ENCODE results near the gene PLCXD3.

PLCXD3 gene

DNA sequence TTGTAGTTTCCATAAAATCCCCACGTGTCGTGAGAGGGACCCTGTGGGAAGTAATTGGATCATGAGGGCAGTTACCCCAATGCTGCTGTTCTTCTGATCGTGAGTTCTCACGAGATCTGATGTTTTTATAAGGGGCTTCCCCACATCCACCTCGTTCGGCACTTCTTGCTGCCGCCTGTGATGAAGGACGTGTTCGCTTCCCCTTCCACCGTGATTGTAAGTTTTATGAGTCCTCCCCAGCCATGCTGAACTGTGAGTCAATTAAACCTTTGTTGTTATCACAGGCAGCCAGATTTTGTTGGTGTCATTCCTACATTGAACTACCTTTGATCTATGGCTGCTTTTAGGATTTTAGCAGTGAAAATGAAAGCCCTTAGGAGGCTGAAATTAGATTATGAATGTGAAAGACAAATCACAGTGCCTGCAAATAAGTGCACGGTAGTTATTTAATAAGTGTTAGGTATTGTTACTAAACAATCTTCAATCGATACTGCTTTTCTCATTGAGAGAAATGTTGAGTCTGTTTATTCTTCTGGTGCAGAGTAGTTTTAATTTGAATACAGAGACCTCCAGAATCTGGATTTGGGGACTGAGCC, 229.1 kb downstream of the PLCXD3 start:
- TF ChIP-seq TAF1 (IDR thresholded peaks at IDR 0.05; ENCODE audit: low read depth) (no peak), TCF12 (IDR thresholded peaks at IDR 0.05; ENCODE audit: low read depth) (no peak), TEAD4 (IDR thresholded peaks at IDR 0.05) (no peak), RAD21 (IDR thresholded peaks at IDR 0.05; ENCODE audit: low read depth) (no peak), ZBTB7A (IDR thresholded peaks at IDR 0.05; ENCODE audit: low read depth) (no peak), CREB1 (IDR thresholded peaks at IDR 0.05; ENCODE audit: low read depth) (no peak), YY1 (IDR thresholded peaks at IDR 0.05; ENCODE audit: low read depth) (no peak), CEBPB (IDR thresholded peaks at IDR 0.05) (no peak), NFIC (IDR thresholded peaks at IDR 0.05) (no peak), EP300 (IDR thresholded peaks at IDR 0.05; ENCODE audit: borderline replicate concordance) (no peak), FOXM1 (IDR thresholded peaks at IDR 0.05; ENCODE audit: borderline replicate concordance, low read depth) (no peak), EGR1 (IDR thresholded peaks at IDR 0.05) (no peak)
- TF ChIP-seq, protein P1, sequence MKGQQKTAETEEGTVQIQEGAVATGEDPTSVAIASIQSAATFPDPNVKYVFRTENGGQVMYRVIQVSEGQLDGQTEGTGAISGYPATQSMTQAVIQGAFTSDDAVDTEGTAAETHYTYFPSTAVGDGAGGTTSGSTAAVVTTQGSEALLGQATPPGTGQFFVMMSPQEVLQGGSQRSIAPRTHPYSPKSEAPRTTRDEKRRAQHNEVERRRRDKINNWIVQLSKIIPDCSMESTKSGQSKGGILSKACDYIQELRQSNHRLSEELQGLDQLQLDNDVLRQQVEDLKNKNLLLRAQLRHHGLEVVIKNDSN (IDR thresholded peaks at IDR 0.05), result no peak
- TF ChIP-seq, protein P2, sequence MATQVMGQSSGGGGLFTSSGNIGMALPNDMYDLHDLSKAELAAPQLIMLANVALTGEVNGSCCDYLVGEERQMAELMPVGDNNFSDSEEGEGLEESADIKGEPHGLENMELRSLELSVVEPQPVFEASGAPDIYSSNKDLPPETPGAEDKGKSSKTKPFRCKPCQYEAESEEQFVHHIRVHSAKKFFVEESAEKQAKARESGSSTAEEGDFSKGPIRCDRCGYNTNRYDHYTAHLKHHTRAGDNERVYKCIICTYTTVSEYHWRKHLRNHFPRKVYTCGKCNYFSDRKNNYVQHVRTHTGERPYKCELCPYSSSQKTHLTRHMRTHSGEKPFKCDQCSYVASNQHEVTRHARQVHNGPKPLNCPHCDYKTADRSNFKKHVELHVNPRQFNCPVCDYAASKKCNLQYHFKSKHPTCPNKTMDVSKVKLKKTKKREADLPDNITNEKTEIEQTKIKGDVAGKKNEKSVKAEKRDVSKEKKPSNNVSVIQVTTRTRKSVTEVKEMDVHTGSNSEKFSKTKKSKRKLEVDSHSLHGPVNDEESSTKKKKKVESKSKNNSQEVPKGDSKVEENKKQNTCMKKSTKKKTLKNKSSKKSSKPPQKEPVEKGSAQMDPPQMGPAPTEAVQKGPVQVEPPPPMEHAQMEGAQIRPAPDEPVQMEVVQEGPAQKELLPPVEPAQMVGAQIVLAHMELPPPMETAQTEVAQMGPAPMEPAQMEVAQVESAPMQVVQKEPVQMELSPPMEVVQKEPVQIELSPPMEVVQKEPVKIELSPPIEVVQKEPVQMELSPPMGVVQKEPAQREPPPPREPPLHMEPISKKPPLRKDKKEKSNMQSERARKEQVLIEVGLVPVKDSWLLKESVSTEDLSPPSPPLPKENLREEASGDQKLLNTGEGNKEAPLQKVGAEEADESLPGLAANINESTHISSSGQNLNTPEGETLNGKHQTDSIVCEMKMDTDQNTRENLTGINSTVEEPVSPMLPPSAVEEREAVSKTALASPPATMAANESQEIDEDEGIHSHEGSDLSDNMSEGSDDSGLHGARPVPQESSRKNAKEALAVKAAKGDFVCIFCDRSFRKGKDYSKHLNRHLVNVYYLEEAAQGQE (IDR thresholded peaks at IDR 0.05; ENCODE audit: low read depth), result no peak
- TF ChIP-seq, protein P3, sequence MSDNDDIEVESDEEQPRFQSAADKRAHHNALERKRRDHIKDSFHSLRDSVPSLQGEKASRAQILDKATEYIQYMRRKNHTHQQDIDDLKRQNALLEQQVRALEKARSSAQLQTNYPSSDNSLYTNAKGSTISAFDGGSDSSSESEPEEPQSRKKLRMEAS (IDR thresholded peaks at IDR 0.05), result no peak

DNA sequence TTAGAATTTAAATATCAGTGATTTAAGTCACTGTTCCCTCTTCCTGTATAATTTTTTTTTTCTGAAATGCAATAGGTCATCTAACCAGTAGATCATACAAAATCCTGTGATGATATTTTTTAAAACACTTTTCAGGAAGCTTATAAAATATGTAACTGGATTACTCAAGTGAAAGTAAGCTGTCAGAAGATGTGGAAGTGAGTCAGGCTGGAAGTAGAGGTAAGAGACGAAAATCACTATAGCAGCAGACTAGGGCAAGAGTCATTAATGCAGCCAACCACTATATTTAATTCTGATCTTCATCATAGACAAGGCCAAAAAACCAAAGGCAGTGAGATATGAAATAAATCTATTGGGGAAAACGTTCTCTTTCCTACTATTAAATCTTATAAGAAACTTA, 231.4 kb downstream of the PLCXD3 start:
- TF ChIP-seq TEAD4 (IDR thresholded peaks at IDR 0.05) (no peak), NFIC (IDR thresholded peaks at IDR 0.05) (no peak), RAD21 (IDR thresholded peaks at IDR 0.05; ENCODE audit: low read depth) (no peak), TCF12 (IDR thresholded peaks at IDR 0.05; ENCODE audit: low read depth) (no peak), EGR1 (IDR thresholded peaks at IDR 0.05) (no peak), CEBPB (IDR thresholded peaks at IDR 0.05) (no peak), TAF1 (IDR thresholded peaks at IDR 0.05; ENCODE audit: low read depth) (no peak), CREB1 (IDR thresholded peaks at IDR 0.05; ENCODE audit: low read depth) (no peak), YY1 (IDR thresholded peaks at IDR 0.05; ENCODE audit: low read depth) (no peak), EP300 (IDR thresholded peaks at IDR 0.05; ENCODE audit: borderline replicate concordance) (no peak)
- TF ChIP-seq, protein P2 (IDR thresholded peaks at IDR 0.05; ENCODE audit: low read depth), result no peak

DNA sequence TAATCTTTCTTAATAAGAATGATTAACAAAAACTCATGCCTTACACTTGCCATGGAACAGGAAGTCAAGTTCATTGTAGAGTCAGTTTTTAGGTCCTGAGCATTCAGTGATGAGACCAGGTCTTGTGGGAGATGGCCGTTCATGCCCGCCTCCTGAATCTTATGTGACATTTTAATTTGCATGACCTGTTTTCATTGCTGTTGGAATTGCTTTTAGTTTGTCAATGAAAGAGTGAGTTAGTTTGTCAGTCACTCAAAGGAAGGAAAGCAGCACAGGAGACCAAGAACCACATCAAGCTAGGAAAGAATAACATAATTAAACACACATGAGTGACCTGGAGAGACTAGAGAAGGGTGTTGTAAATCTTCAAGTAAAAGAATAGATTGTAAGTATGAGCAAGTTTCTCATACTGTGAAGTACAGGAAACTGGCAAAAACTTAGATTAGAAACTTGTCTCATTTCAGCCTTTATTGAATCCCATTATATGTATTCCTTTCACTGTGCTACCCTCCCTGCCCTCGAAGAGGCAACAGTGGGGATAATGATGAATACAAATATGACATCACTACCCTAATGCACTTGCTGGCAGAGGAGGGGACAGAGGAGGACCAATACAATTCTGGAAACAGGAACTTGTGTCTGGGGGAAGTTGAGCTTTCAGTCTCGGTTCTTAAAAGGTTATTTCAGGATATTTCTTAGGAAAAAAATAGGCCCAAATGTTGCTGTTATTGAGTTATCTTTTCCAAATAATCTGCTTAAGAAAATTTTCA, 232.7 kb downstream of the PLCXD3 start:
- TF ChIP-seq FOXM1 (IDR thresholded peaks at IDR 0.05; ENCODE audit: borderline replicate concordance, low read depth) (no peak), EGR1 (IDR thresholded peaks at IDR 0.05) (no peak)
- TF ChIP-seq, protein P2 (IDR thresholded peaks at IDR 0.05; ENCODE audit: low read depth), result no peak
- TF ChIP-seq, protein P1 (IDR thresholded peaks at IDR 0.05), result no peak

DNA sequence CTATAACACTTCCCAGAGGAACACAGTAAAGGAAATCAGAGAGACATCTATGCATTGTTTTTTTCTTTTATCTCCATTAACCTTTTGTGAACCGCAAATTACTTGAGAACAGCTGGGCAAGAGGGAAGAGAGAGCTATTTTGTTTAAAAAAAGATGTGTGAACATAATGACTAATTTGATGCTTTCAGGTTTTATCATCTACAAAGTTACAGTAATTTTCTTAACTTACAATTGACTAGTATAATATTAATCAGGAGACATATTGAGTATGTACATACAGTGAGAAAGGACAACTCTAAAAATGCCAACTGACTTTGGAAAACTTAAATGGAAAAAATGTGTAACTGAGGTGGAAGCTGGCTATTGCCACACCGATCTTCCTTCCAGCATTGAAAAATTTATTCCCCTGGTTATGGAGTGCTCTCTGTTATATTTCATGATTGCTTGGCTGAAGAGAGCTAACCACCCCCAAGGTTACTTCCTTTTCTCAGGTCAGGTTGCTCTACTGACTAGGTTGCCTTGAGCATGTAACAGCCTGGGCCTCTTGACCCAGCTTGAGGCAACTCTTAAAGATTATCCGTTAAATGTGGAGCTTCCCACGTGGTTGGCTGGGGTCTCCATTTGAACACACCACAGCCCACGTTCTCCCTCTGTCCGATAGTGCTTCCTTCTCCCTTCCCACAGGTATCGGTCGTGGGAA, 234.4 kb downstream of the PLCXD3 start:
- no peak for TF ChIP-seq TAF1 (IDR thresholded peaks at IDR 0.05; ENCODE audit: low read depth)
- TF ChIP-seq, protein P1 (IDR thresholded peaks at IDR 0.05), result no peak
- no peak for TF ChIP-seq TCF12 (IDR thresholded peaks at IDR 0.05; ENCODE audit: low read depth)
- no peak for TF ChIP-seq YY1 (IDR thresholded peaks at IDR 0.05; ENCODE audit: low read depth)
- TF ChIP-seq, protein P3 (IDR thresholded peaks at IDR 0.05), result no peak
- TF ChIP-seq CEBPB (IDR thresholded peaks at IDR 0.05), result no peak
